CMK (cell line): ENCODE data around the gene MIF4GD.
A peak's percentile ranks its signal among the peaks of the same experiment; 100 is the strongest.
"Not testable (repeated sequence)": the region's sequence is repeated elsewhere in the genome, so short reads cannot be mapped to it uniquely, and the experiment has no call there.

Experiments
- DNase-seq: peaks from one replicate; pipeline ENCODE4 v3.0.0-alpha.2; 2010; ENCODE audit warnings: low read depth

The MIF4GD gene

GRCh38 chr17:75288770-75289114 is 17.7 kb upstream of the MIF4GD start:
- DNase-seq, result no peak

GRCh38 chr17:75288359-75288758 is 17.3 kb upstream of the MIF4GD start:
- no peak for DNase-seq

GRCh38 chr17:75287221-75287620 is 16.2 kb upstream of the MIF4GD start:
- DNase-seq, result no peak

GRCh38 chr17:75285123-75285522 is 14.1 kb upstream of the MIF4GD start:
- DNase-seq, result no peak

- DNase-seq, result not testable (repeated sequence)
Measured at GRCh38 chr17:75280189-75280588, 9.2 kb upstream of the MIF4GD start.

- DNase-seq, result no peak
Measured at GRCh38 chr17:75277664-75278071, 6.6 kb upstream of the MIF4GD start.

GRCh38 chr17:75273977-75274708 is 3.1 kb upstream of the MIF4GD start:
- no peak for DNase-seq

GRCh38 chr17:75272848-75273184 is 1.8 kb upstream of the MIF4GD start:
- no peak for DNase-seq

- no peak for DNase-seq
Measured at GRCh38 chr17:75271955-75272847, 1.2 kb upstream of the MIF4GD start.

- DNase-seq, result no peak
Measured at GRCh38 chr17:75271233-75271954, 363 bp upstream of the MIF4GD start.

- no peak for DNase-seq
Measured at GRCh38 chr17:75270218-75270965, 639 bp downstream of the MIF4GD start.

- no peak for DNase-seq
Measured at GRCh38 chr17:75269844-75270217, 1.2 kb downstream of the MIF4GD start.

GRCh38 chr17:75267411-75268232 is 3.4 kb downstream of the MIF4GD start:
- DNase-seq, result no peak

- no peak for DNase-seq
Measured at GRCh38 chr17:75267153-75267410, 3.9 kb downstream of the MIF4GD start.

GRCh38 chr17:75266316-75267152 is 4.5 kb downstream of the MIF4GD start:
- no peak for DNase-seq

- DNase-seq, result no peak
Measured at GRCh38 chr17:75265614-75266315, 5.3 kb downstream of the MIF4GD start.

- DNase-seq, result no peak
Measured at GRCh38 chr17:75263055-75263454, 8.0 kb downstream of the MIF4GD start.

- no peak for DNase-seq
Measured at GRCh38 chr17:75262112-75262606, 8.9 kb downstream of the MIF4GD start.

GRCh38 chr17:75261336-75262111 is 9.5 kb downstream of the MIF4GD start, which contains the start of the genes GGA3 and MRPS7:
TSS of gene GGA3 (minus strand) at chr17:75261606. CDS start at chr17:75261587, 19 bp downstream.
TSS of gene MRPS7 (plus strand) at chr17:75261879. CDS start at chr17:75261901, 22 bp downstream.
- peak; percentile 79 for DNase-seq
